Measurements from ENCODE around the gene HMOX1.
"Not testable (repeated sequence)": the region's sequence is repeated elsewhere in the genome, so short reads cannot be mapped to it uniquely, and the experiment has no call there.

Gene HMOX1

GRCh38 chr22:35350539-35351503 is 30.1 kb upstream of the HMOX1 start:
- DNase-seq = peak; percentile 69 to 83

- DNase-seq = peak; percentile 37 to 52
Observed at GRCh38 chr22:35352214-35353111, 28.4 kb upstream of the HMOX1 start.

DNA sequence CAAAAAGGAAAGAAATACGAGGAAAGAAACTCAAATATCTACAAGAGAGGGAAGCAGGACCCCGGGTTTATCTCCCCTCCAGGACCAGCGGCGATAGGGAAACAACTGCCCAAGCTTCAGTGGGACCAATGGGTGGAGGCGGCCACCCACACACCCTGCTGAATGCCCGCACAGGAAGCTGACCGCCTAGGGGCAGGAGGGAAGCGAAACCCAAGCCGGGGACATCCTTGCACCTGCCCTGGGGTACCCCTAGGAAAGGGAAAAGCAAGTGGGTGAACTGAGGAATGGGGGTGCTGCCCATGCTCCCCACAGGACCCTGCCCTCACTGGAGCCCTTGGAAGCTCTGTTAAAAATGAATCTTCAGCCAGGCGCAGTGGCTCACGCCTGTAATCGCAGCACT is 27.6 kb upstream of the HMOX1 start:
- peak in 1 of 2 donors; percentile 13 for DNase-seq

- no peak for DNase-seq
Observed at GRCh38 chr22:35354068-35354467, 26.8 kb upstream of the HMOX1 start.

- DNase-seq = no peak
Observed at GRCh38 chr22:35357883-35358621, 22.8 kb upstream of the HMOX1 start.

DNA sequence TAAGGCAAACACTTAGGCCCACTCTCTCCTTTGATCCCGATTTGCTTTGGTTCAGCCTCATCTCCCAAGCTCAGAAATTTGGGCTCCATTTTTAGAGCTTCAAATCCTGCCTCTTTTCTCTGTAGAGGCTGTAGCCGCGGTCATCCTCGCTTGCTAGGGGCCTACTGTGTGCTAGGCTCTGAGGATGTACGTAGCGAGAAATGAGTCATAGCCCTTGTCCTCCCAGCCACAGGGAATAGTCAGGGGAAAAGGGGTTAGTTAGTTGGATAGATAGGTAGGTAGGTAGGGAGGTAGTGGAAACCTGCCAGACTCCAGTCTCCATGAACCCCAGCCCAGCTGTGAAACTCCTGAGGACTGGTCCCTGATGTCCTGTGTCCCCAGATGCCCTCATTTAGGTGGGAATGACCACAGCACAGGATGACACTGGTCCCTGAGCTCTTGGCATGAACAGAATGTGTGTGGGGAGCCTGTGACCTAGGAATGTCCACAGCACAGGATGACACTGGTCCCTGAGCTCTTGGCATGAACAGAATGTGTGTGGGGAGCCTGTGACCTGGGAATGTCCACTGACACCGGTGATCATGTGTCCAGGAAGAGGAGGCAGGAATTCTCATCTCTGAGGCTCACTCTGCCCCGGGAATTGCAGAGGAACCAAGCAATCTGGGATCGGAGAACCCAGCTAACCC is 21.4 kb upstream of the HMOX1 start:
- DNase-seq = no peak

DNA sequence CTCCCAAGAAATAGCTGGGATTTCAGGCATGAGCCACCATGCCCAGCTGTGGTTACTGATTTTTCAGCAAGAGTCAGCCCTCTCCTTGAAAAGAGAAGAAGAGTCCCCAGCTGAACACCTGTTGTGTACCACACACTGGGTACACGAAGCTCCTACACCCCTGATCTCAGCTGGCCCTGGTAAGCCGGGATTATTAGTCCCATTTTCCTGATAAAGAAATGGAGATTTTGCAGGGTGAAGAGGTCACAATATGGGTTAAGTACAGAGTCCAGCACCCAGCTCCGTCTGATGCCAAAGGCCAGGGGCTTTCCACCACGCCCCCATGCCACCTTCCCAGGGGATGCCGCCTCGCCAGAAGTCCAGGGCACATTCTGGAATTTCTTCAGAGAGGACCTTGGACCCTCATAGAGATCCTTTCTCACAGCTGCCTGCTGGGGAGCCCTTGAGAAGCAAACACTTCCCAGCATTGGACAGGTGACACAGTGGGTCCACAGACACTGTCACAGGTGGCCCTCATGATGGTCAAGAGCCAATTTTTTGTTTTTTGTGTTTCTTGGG is 19.8 kb upstream of the HMOX1 start:
- no peak for DNase-seq

- DNase-seq = no peak
Observed at GRCh38 chr22:35363566-35364086, 17.3 kb upstream of the HMOX1 start.

DNA sequence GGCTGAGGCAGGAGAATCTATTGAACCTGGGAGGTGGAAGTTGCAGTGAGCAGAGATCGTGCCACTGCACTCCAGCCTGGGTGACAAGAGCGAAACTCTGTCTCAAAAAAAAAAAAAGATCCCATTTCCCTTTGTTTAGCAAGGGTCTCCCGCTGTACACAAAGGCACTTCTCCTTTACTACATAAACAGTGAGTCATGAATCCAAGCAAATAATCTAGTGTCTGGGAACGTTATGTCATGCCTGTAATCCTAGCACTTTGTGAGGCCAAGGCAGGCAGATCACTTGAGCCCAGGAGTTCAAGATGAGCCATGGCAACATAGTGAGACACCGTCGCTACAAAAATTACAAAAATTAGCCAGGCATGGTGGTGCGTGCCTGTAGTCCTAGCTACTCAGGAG is 16.7 kb upstream of the HMOX1 start:
- DNase-seq = not testable (repeated sequence)

DNA sequence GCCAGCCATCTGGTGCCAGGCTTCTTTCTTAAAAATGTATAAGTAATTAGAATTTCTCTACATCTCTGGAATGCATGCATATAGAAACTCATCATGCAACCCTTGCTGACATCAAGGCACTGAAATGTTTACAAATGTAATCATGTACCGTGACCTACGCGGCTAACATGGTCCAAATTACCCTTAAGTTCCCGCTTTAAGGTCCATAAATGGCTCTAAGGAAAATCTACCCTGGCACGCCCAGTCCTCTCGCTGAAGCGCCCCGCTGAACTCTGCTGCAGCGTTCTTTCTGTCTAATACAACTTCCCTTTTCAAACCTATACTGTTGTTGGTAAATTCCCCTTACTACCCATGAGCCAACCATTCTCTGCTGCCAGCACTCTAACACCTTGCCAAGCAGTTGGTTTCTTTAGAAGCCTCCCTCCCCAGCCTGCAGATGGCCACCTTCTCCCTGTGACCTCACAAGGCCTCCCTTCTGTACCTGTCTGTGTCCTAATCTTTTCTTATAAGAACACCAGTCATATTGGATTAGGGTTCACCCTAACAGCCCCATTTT is 13.5 kb upstream of the HMOX1 start:
- no peak for DNase-seq

- DNase-seq = no peak
Observed at GRCh38 chr22:35368386-35368785, 12.5 kb upstream of the HMOX1 start.

DNA sequence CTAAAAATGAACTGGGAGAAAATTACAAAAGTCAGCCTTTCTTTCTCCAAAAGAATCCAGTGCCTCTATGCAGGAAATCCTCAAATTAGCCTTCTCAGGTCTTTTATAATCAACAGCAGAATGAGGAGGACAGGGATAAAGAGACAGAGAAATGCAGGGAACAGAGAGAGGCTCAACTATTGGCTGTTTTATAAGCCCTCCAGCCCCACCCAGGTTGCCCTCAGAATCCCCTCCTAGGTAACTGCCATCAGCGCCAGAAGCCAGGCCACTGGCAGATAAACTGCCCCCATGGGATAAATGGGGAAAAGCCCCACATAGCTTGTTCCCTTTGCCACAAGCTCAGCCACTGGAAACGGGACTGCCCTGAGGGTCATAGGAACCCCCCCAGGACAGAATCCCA is 10.9 kb upstream of the HMOX1 start:
- no peak for DNase-seq

DNA sequence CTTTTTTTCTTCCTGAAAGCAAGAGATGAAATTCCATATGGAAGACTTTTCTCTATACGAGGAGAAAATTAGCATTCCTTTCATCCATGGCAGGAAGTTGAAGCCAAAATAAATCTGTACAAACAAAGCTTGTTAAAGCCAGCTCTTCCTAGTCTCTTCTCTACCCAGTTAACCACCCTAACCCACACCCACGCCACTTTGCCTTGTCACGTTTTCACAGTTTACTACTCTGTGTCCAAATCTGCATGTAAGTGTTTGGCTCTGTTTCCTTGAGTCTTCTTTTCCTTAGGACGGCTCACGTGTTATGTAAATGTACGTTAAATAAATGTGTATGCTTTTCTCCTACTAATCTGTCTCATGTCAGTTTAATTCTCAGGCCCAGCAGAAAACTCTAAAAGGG is 7.1 kb upstream of the HMOX1 start:
- DNase-seq = no peak

- no peak for DNase-seq
Observed at GRCh38 chr22:35375031-35375430, 5.9 kb upstream of the HMOX1 start.

DNA sequence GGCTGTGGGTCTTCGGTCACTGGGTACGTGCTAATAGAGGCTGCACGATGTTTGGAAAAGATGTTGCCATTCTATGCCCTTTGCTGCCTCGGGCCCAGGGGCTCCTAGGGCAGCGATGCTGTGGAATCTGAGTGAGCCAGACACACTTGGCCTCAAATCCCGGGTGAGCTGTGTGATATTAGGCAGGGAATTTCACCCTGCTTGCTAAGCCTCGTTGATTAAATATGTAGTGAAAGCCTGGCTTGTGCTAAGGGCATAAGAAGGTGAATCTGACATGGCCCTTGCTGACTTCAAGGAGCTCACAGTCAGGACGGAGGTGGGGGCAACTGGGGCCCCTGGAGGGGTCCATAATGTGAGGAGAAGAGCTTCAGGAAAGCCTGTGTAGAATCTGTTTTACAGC is 5.4 kb upstream of the HMOX1 start:
- DNase-seq = no peak

GRCh38 chr22:35376728-35377472 is 4.0 kb upstream of the HMOX1 start:
- DNase-seq = peak; percentile 76 to 78

DNA sequence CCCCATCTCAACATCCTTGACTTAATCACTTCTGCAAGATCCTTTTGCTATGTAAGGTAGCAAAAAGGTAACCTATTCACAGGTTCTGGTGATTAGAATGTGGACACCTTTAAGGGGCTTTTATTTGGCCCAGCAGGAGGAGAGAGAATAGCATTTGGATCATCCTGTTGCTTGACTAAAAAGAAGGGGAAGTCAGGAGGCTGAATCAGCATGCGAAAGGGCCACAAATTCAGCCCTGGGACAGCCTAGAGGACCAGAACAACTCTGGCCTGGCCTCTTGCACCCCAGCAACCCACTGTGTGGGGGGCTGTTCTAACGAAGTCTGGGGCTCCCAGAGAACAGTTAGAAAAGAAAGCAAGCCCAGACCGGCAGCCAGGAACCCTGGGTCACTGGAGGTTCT is 3.2 kb upstream of the HMOX1 start:
- DNase-seq = no peak

DNA sequence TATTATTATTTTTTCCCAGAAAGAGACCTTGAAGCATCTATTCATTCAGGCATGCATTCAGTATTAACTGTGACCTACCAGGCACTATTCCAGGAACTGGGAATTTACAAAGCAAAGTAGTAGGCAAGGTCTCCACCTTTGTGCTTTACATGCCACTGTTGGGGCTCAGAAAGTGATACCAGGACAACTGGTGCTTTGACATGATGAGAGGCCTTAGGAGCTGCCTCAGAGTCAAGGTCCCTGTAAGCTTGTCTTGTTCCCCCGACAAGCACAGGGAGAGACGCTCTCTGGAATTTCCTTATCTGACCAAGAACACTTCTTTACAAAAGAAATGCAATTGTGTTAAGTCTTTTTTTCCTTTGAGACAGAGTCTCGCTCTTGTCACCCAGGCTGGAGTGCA is 2.3 kb upstream of the HMOX1 start:
- DNase-seq = no peak

- DNase-seq = no peak
Observed at GRCh38 chr22:35379146-35379993, 1.5 kb upstream of the HMOX1 start.

GRCh38 chr22:35380013-35380412 is 883 bp upstream of the HMOX1 start:
- DNase-seq = no peak

Data from hippocampal formation (tissue), 2 donors.